Measurements from ENCODE around the gene FXYD6.
A peak's percentile ranks its signal among the peaks of the same experiment; 100 is the strongest.
"Not testable (repeated sequence)": the region's sequence is repeated elsewhere in the genome, so short reads cannot be mapped to it uniquely, and the experiment has no call there.

The FXYD6 gene

DNA sequence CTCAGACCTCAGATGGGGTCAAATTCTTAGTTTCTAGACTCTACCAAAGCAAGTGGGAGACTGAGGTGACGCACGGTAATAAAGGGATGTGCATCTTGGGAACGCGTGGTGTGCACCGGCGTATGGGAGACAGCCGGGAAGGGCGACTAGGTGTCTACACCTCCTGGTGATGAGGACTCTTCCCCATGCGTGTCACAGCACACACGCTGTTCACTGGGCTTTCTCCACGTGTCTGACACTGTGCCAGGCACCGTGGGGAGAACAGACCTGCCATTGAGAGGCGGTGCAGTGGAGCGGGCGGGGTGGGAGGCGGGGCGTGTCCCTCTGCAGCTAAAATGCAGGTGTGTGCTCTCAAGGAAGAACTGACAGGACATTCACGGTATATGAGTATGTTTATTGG is 5.3 kb downstream of the FXYD6 start:
- Histone ChIP-seq H3K27ac (ENCODE audit: low read depth, low read length) (no peak overlapping the region), H3K27me3 (ENCODE audit: control insufficient read depth in 5 of 5, insufficient read depth in 4 of 5, low read length in 5 of 5) (peaks cover 18 to 35% (median 26%) of the 10 kb centered on the region in 5 donors), H3K4me1 (ENCODE audit: control insufficient read depth in 5 of 5, insufficient read depth in 5 of 5, low read length in 5 of 5) (peaks cover 0 to 49% (median 28%) of the 10 kb centered on the region in 5 donors), H3K36me3 (ENCODE audit: control insufficient read depth in 5 of 5, insufficient read depth in 5 of 5, low read length in 5 of 5) (no peaks in the 10 kb centered on the region), H3K9me3 (ENCODE audit: control insufficient read depth in 5 of 5, low read length in 5 of 5) (no peaks in the 10 kb centered on the region), H3K4me3 (ENCODE audit: low read depth in 1 of 5, low read length in 5 of 5) (no peak overlapping the region), H3K9ac (ENCODE audit: low read length in 5 of 5) (no peak overlapping the region)

DNA sequence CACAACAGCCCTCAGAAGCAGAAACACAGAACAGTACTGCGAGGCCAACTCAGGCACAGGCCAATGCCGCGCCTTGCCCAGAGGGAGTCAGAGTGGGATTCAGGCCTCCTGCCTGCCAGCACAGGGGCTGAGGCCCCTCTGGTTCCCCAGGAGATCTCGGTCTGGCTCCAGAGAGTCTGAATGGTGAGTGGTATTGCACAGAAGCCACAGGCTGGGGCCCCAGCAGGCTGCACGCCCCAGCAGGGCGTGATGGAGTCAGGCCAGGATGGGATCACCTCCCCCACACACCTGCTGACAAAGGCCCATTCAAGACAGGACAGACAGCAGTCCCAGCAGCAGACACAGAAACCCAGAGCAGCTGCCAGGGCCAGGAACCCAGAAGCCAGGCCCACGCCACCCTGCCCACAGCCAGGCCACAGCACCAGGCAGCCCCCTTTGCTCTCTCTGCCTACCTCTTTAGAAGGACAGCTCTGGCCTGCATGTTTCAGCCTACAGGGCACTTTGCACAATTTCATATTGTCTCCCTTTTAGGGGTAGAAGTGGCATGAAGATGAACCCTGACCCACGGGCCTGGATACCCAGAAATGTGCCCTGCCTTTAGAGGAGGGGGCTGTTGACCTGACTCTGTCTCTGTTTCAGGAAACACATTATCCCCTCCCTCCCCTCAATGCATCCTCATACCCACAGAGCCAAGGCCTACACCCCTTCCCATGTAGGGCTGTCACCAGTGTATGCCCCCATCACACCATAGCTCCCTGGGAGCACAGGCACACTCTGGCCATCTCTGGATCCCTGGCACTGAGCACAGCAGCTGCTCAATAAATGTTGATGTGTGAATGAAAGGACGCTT is 6.1 kb downstream of the FXYD6 start:
- peaks cover 10 to 28% (median 22%) of the 10 kb centered on the region in 5 donors for H3K27me3 ChIP-seq (ENCODE audit: control insufficient read depth in 5 of 5, insufficient read depth in 4 of 5, low read length in 5 of 5)
- H3K4me3 ChIP-seq (ENCODE audit: low read depth in 1 of 5, low read length in 5 of 5), result no peak overlapping the region
- no peak overlapping the region for H3K27ac ChIP-seq (ENCODE audit: low read depth, low read length)
- H3K36me3 ChIP-seq (ENCODE audit: control insufficient read depth in 5 of 5, insufficient read depth in 5 of 5, low read length in 5 of 5), result peaks cover 0 to 1% (median 0%) of the 10 kb centered on the region in 5 donors
- peaks cover 0 to 41% (median 20%) of the 10 kb centered on the region in 5 donors for H3K4me1 ChIP-seq (ENCODE audit: control insufficient read depth in 5 of 5, insufficient read depth in 5 of 5, low read length in 5 of 5)
- H3K9me3 ChIP-seq (ENCODE audit: control insufficient read depth in 5 of 5, low read length in 5 of 5), result no peaks in the 10 kb centered on the region
- no peak overlapping the region for H3K9ac ChIP-seq (ENCODE audit: low read length in 5 of 5)

DNA sequence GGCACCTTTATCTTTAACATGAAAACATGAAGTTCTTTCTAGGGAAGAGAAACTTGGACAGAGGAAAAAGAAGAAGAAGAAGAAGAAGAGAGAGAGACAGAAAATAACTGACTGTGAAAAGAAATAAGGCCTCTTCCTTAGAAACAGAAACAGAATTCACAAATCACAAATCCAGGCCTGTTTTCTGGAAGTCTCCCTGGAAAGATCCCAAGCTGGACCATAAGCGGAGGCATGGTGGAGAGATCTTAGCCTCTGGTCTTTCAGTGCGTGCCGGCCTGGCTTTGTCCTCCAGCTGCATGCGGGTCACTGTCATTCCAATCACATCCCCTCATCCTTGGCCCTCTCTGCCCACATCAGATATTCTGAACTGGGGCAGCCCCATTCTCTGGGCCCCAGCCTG is 6.9 kb downstream of the FXYD6 start:
- H3K4me1 ChIP-seq (ENCODE audit: control insufficient read depth in 5 of 5, insufficient read depth in 5 of 5, low read length in 5 of 5), result peaks cover 0 to 34% (median 15%) of the 10 kb centered on the region in 5 donors
- H3K27me3 ChIP-seq (ENCODE audit: control insufficient read depth in 5 of 5, insufficient read depth in 4 of 5, low read length in 5 of 5), result peaks cover 4 to 23% (median 17%) of the 10 kb centered on the region in 5 donors
- H3K27ac ChIP-seq (ENCODE audit: low read depth, low read length), result no peak overlapping the region
- H3K36me3 ChIP-seq (ENCODE audit: control insufficient read depth in 5 of 5, insufficient read depth in 5 of 5, low read length in 5 of 5), result peaks cover 0 to 2% (median 0%) of the 10 kb centered on the region in 5 donors
- no peaks in the 10 kb centered on the region for H3K9me3 ChIP-seq (ENCODE audit: control insufficient read depth in 5 of 5, low read length in 5 of 5)
- H3K9ac ChIP-seq (ENCODE audit: low read length in 5 of 5), result no peak overlapping the region
- no peak overlapping the region for H3K4me3 ChIP-seq (ENCODE audit: low read depth in 1 of 5, low read length in 5 of 5)

DNA sequence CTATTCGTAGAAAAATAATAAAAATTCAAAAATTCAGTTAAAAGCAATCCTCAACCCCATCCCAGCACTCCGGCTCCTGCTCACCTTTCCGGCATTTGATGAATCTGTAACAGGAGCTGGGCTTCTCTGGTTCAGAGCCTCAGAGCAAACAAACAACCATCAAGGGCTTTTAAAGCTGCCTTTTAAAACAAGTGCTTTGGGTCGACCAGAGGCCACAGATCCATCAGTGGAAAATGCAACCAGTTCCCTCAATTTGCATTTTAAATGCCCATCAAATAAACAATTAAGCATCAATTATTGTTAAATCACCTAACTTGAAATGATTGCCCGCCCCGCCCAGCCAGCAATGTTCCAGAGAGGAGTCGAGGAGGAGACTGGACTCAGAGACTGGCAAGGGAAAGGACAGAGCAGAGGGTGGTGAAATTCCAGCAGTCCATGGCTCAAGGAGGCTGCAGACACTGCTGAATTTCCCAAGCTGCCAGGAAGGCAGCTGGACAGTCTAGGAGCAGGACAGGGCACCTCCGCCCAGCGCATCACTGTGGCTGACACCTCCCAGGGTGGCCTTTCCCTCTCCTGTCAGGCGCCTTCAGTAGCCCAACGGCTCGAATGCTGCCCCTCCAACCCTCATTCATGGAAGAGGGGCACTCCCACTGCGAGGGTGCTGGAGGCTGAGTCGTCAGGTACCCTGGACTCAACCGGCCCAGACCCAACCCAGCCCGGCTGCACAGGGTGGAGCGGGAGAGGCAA is 7.5 kb downstream of the FXYD6 start:
- no peaks in the 10 kb centered on the region for H3K9me3 ChIP-seq (ENCODE audit: control insufficient read depth in 5 of 5, low read length in 5 of 5)
- no peak overlapping the region for H3K27ac ChIP-seq (ENCODE audit: low read depth, low read length)
- no peak overlapping the region for H3K9ac ChIP-seq (ENCODE audit: low read length in 5 of 5)
- H3K36me3 ChIP-seq (ENCODE audit: control insufficient read depth in 5 of 5, insufficient read depth in 5 of 5, low read length in 5 of 5), result peaks cover 0 to 2% (median 0%) of the 10 kb centered on the region in 5 donors
- no peak overlapping the region for H3K4me3 ChIP-seq (ENCODE audit: low read depth in 1 of 5, low read length in 5 of 5)
- peaks cover 0 to 28% (median 9%) of the 10 kb centered on the region in 5 donors for H3K4me1 ChIP-seq (ENCODE audit: control insufficient read depth in 5 of 5, insufficient read depth in 5 of 5, low read length in 5 of 5)
- peaks cover 2 to 20% (median 14%) of the 10 kb centered on the region in 5 donors for H3K27me3 ChIP-seq (ENCODE audit: control insufficient read depth in 5 of 5, insufficient read depth in 4 of 5, low read length in 5 of 5)

GRCh38 chr11:117868088-117868487 is 8.4 kb downstream of the FXYD6 start:
- no peak overlapping the region for H3K9ac ChIP-seq (ENCODE audit: low read length in 5 of 5)
- peaks cover 0 to 19% (median 2%) of the 10 kb centered on the region in 5 donors for H3K4me1 ChIP-seq (ENCODE audit: control insufficient read depth in 5 of 5, insufficient read depth in 5 of 5, low read length in 5 of 5)
- no peak overlapping the region for H3K27ac ChIP-seq (ENCODE audit: low read depth, low read length)
- H3K36me3 ChIP-seq (ENCODE audit: control insufficient read depth in 5 of 5, insufficient read depth in 5 of 5, low read length in 5 of 5), result peaks cover 0 to 2% (median 0%) of the 10 kb centered on the region in 5 donors
- no peak overlapping the region for H3K4me3 ChIP-seq (ENCODE audit: low read depth in 1 of 5, low read length in 5 of 5)
- peaks cover 0 to 15% (median 9%) of the 10 kb centered on the region in 5 donors for H3K27me3 ChIP-seq (ENCODE audit: control insufficient read depth in 5 of 5, insufficient read depth in 4 of 5, low read length in 5 of 5)
- no peaks in the 10 kb centered on the region for H3K9me3 ChIP-seq (ENCODE audit: control insufficient read depth in 5 of 5, low read length in 5 of 5)

DNA sequence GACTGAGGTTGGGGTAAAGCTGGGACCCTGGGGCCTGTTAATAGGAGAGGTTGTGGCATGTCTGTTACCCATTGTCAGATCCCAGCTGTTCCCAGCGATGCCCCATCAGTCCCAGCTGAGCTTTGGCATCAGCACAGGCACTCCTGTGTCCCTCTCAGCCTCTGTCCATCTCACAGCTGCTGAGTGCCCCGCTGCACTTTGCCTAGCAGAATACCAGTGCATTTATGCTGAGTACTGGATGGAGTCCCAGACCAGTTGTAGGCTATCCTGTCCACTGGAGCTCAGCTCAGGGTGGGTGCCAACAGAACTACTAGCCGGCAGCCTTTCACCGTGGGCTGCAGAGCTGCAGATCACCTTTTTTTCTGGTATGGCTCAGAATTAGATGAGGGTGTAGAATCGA is 9.9 kb downstream of the FXYD6 start:
- H3K4me1 ChIP-seq (ENCODE audit: control insufficient read depth in 5 of 5, insufficient read depth in 5 of 5, low read length in 5 of 5), result peaks cover 3 to 27% (median 12%) of the 10 kb centered on the region in 5 donors

DNA sequence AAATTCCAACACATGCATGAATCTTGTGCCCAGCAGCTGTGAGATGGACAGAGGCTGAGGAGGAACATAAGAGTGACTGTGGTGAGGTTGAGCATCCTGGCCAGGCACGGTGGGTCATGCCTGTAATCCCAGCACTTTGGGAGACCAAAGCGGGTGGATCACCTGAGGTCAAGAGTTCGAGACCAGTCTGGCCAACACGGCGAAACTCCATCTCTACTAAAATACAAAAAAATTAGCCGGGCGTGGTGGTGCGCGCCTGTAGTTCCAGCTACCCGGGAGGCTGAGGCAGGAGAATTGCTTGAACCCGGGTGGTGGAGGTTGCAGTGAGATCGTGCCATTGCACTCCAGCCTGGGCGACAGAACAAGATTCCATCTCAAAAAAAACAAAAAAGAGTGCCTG is 10.9 kb downstream of the FXYD6 start:
- not testable (repeated sequence) for H3K27ac ChIP-seq (ENCODE audit: low read depth, low read length); H3K9me3 ChIP-seq (ENCODE audit: control insufficient read depth in 5 of 5, low read length in 5 of 5); H3K9ac ChIP-seq (ENCODE audit: low read length in 5 of 5); H3K4me3 ChIP-seq (ENCODE audit: low read depth in 1 of 5, low read length in 5 of 5); H3K36me3 ChIP-seq (ENCODE audit: control insufficient read depth in 5 of 5, insufficient read depth in 5 of 5, low read length in 5 of 5)
- peaks cover 4 to 33% (median 12%) of the 10 kb centered on the region in 5 donors for H3K4me1 ChIP-seq (ENCODE audit: control insufficient read depth in 5 of 5, insufficient read depth in 5 of 5, low read length in 5 of 5)
- H3K27me3 ChIP-seq (ENCODE audit: control insufficient read depth in 5 of 5, insufficient read depth in 4 of 5, low read length in 5 of 5), result peaks cover 0 to 13% (median 0%) of the 10 kb centered on the region in 5 donors

More for the DNA sequence above, 9.9 kb downstream of the FXYD6 start:
- H3K27me3 ChIP-seq (ENCODE audit: control insufficient read depth in 5 of 5, insufficient read depth in 4 of 5, low read length in 5 of 5), result peaks cover 0 to 7% (median 0%) of the 10 kb centered on the region in 5 donors
- H3K36me3 ChIP-seq (ENCODE audit: control insufficient read depth in 5 of 5, insufficient read depth in 5 of 5, low read length in 5 of 5), result peaks cover 0 to 2% (median 0%) of the 10 kb centered on the region in 5 donors
- no peak overlapping the region for H3K27ac ChIP-seq (ENCODE audit: low read depth, low read length)
- H3K4me3 ChIP-seq (ENCODE audit: low read depth in 1 of 5, low read length in 5 of 5), result no peak overlapping the region
- H3K9ac ChIP-seq (ENCODE audit: low read length in 5 of 5), result no peak overlapping the region
- H3K9me3 ChIP-seq (ENCODE audit: control insufficient read depth in 5 of 5, low read length in 5 of 5), result no peaks in the 10 kb centered on the region

DNA sequence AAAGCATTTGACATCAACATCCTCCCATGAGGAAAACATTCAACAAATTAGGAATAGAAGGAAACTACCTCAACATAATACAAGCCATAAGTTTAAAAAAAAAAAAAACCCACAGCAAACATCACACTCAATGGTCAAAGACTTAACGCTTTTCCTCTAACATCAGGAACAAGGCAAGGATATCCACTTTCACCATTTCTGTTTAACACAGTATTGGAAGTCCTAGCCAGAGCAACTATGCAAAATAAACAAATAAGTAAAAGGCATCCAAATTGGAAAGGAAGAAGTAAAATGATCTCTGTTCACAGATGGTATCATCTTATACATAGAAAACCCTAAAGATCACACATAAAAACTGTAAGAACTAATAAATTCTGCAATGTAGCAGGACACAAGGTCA is 13.1 kb downstream of the FXYD6 start:
- Histone ChIP-seq H3K4me3 (ENCODE audit: low read depth in 1 of 5, low read length in 5 of 5) (no peak overlapping the region), H3K27me3 (ENCODE audit: control insufficient read depth in 5 of 5, insufficient read depth in 4 of 5, low read length in 5 of 5) (peaks cover 0 to 13% (median 0%) of the 10 kb centered on the region in 5 donors), H3K27ac (ENCODE audit: low read depth, low read length) (no peak overlapping the region), H3K4me1 (ENCODE audit: control insufficient read depth in 5 of 5, insufficient read depth in 5 of 5, low read length in 5 of 5) (peaks cover 4 to 28% (median 11%) of the 10 kb centered on the region in 5 donors), H3K9ac (ENCODE audit: low read length in 5 of 5) (no peak overlapping the region), H3K9me3 (ENCODE audit: control insufficient read depth in 5 of 5, low read length in 5 of 5) (no peaks in the 10 kb centered on the region), H3K36me3 (ENCODE audit: control insufficient read depth in 5 of 5, insufficient read depth in 5 of 5, low read length in 5 of 5) (peaks cover 0 to 2% (median 0%) of the 10 kb centered on the region in 5 donors)

DNA sequence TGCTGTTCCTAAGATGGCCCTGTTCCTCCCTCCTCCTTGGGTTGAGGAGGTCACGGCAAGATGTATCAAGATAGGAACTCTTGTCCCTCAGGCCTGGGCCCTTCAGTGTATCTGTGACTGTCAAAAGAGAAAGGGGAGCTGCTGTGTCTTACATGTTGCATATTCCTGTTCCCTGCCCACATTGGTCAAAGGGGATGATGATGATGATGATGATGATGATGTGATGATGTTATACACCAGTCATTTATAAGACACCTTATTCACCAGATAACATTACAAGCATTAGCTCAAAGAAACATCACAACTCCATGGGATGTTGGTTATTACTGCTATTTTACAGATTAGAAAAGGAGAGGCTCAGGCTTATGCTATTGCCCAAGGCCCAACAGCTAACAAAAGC is 13.7 kb downstream of the FXYD6 start:
- H3K27me3 ChIP-seq (ENCODE audit: control insufficient read depth in 5 of 5, insufficient read depth in 4 of 5, low read length in 5 of 5), result peaks cover 0 to 9% (median 0%) of the 10 kb centered on the region in 5 donors
- peaks cover 0 to 2% (median 0%) of the 10 kb centered on the region in 5 donors for H3K36me3 ChIP-seq (ENCODE audit: control insufficient read depth in 5 of 5, insufficient read depth in 5 of 5, low read length in 5 of 5)
- no peaks in the 10 kb centered on the region for H3K9me3 ChIP-seq (ENCODE audit: control insufficient read depth in 5 of 5, low read length in 5 of 5)
- H3K9ac ChIP-seq (ENCODE audit: low read length in 5 of 5), result no peak overlapping the region
- peaks cover 4 to 31% (median 11%) of the 10 kb centered on the region in 5 donors for H3K4me1 ChIP-seq (ENCODE audit: control insufficient read depth in 5 of 5, insufficient read depth in 5 of 5, low read length in 5 of 5)
- peak overlapping the region; percentile 30 for H3K27ac ChIP-seq (ENCODE audit: low read depth, low read length)
- no peak overlapping the region for H3K4me3 ChIP-seq (ENCODE audit: low read depth in 1 of 5, low read length in 5 of 5)
